ENCODE data around the gene TMEM41A. TPM values are rescaled to one million over a fixed set of nuclear protein-coding genes. Genes with fewer than 3 reads are reported as not detected.

TMEM41A gene
- total and polyA plus RNA-seq, 12 donors, result 15.8 to 112 (median 33.4) TPM

GRCh38 chr3:185519021-185519420 lies 20.2 kb upstream of the TMEM41A start:
- no peaks in the 10 kb centered on the region for H3K4me1 ChIP-seq (replicated peaks in 1 of 2)
- no peaks in the 10 kb centered on the region for H3K9me3 ChIP-seq (replicated peaks in 1 of 3)
- no peak overlapping the region for H3K4me3 ChIP-seq
- 69 to 82% (median 73%) methylated on average over 5 of the region's 5 CpGs for WGBS, 4 donors
- no peak for DNase-seq
- H3K27ac ChIP-seq, result no peak overlapping the region
- no peaks in the 10 kb centered on the region for H3K27me3 ChIP-seq
- intact Hi-C loops (cut with DNase I), result no loop called here
- TF ChIP-seq POLR2A (IDR thresholded peaks at IDR 0.05) (no peak), CTCF (IDR thresholded peaks at IDR 0.05) (no peak)
- H3K36me3 ChIP-seq (replicated peaks in 1 of 2), result no peaks in the 10 kb centered on the region

GRCh38 chr3:185517387-185518130 lies 18.7 kb upstream of the TMEM41A start:
- 79 to 84% (median 83%) methylated on average over 2 of the region's 2 CpGs for WGBS, 4 donors
- no peaks in the 10 kb centered on the region for H3K27me3 ChIP-seq
- H3K9me3 ChIP-seq (replicated peaks in 1 of 3), result no peaks in the 10 kb centered on the region
- intact Hi-C loops (cut with DNase I), result no loop called here
- TF ChIP-seq POLR2A (IDR thresholded peaks at IDR 0.05) (no peak), CTCF (IDR thresholded peaks at IDR 0.05) (no peak)
- no peaks in the 10 kb centered on the region for H3K36me3 ChIP-seq (replicated peaks in 1 of 2)
- no peak for DNase-seq
- H3K4me3 ChIP-seq, result no peak overlapping the region
- H3K27ac ChIP-seq, result no peak overlapping the region
- no peaks in the 10 kb centered on the region for H3K4me1 ChIP-seq (replicated peaks in 1 of 2)

- 78 to 88% (median 86%) methylated on average over 4 of the region's 4 CpGs for WGBS, 4 donors
- TF ChIP-seq CTCF (IDR thresholded peaks at IDR 0.05) (no peak), POLR2A (IDR thresholded peaks at IDR 0.05) (no peak)
- H3K36me3 ChIP-seq (replicated peaks in 1 of 2), result no peaks in the 10 kb centered on the region
- H3K27ac ChIP-seq, result no peak overlapping the region
- intact Hi-C loops (cut with DNase I), result no loop called here
- H3K4me3 ChIP-seq, result no peak overlapping the region
- no peaks in the 10 kb centered on the region for H3K27me3 ChIP-seq
- no peak for DNase-seq
- no peaks in the 10 kb centered on the region for H3K4me1 ChIP-seq (replicated peaks in 1 of 2)
- H3K9me3 ChIP-seq (replicated peaks in 1 of 3), result no peaks in the 10 kb centered on the region
These were observed 12.9 kb upstream of the TMEM41A start for GRCh38 chr3:185511711-185512110.

- Histone ChIP-seq H3K36me3 (replicated peaks in 1 of 2) (no peaks in the 10 kb centered on the region), H3K4me1 (replicated peaks in 1 of 2) (peaks cover 0 to under 1% of the 10 kb centered on the region in 2 donors), H3K9me3 (replicated peaks in 1 of 3) (no peaks in the 10 kb centered on the region), H3K27ac (no peak overlapping the region), H3K4me3 (no peak overlapping the region), H3K27me3 (no peaks in the 10 kb centered on the region)
- TF ChIP-seq POLR2A (IDR thresholded peaks at IDR 0.05), result no peak
- TF ChIP-seq CTCF (IDR thresholded peaks at IDR 0.05), result no peak
- intact Hi-C loops (cut with DNase I), result loop anchor here in 1 of 2 donors (10.0 kb wide), 1 partner anchor 46 kb away; the partner anchor contains the start of gene LIPH
- DNase-seq, result no peak
- 54 to 65% (median 59%) methylated on average over 19 of the region's 19 CpGs for WGBS, 4 donors
These were observed 9.6 kb upstream of the TMEM41A start for GRCh38 chr3:185508335-185508991.

Data from adrenal gland (tissue), 12 donors.